Sigmoid colon (tissue), 7 donors: ENCODE results near the gene CCND3. TPM values are rescaled to one million over a fixed set of nuclear protein-coding genes. Genes with fewer than 3 reads are reported as not detected.

Source experiments
- DNase-seq: peaks from one replicate; pipeline ENCODE4 v3.0.0-alpha.2; 2019
- H3K27ac ChIP-seq, 4 donors: fragments of 200-600 bp; sonication (generic); one replicate each; pipeline ENCODE4 v1.5.1; 2016 to 2019; ENCODE audit warnings: mild to moderate bottlenecking in 1 of 4
- H3K27me3 ChIP-seq, 3 donors: fragments of 200-600 bp; sonication (generic); one replicate each; pipeline ENCODE4 v1.5.1; 2019; ENCODE audit warnings: mild to moderate bottlenecking in 1 of 3
- H3K36me3 ChIP-seq, 4 donors: fragments of 200-600 bp; sonication (generic); one replicate each; pipeline ENCODE4 v1.5.1; 2016 to 2019
- H3K4me1 ChIP-seq, 4 donors: fragments of 200-600 bp; sonication (generic); one replicate each; pipeline ENCODE4 v1.5.1; 2017 to 2019
- H3K4me3 ChIP-seq, 4 donors: fragments of 200-600 bp; sonication (generic); one replicate each; pipeline ENCODE4 v1.5.1; 2017 to 2019; ENCODE audit warnings: mild to moderate bottlenecking in 2 of 4, moderate library complexity in 1 of 4
- H3K9me3 ChIP-seq, 4 donors: fragments of 200-600 bp in 3 of 4; sonication (generic) in 3 of 4; one replicate each; pipeline versions ENCODE4 v1.5.1 to v1.6.1; 2013 to 2019
- CTCF ChIP-seq, 4 experiments: fragments of 450-650 bp in 3 of 4; fragments of 200-600 bp in 1 of 4; IDR thresholded peaks; one replicate each; pipeline ENCODE4 v1.5.1; 2016 to 2019; ENCODE audit warnings: antibody characterized with exemption in 4 of 4, mild to moderate bottlenecking in 3 of 4, moderate library complexity in 2 of 4
- EP300 ChIP-seq, 4 donors: sonication (generic); formaldehyde crosslinking; IDR thresholded peaks; one replicate each; pipeline ENCODE4 v1.6.1; 2017; ENCODE audit warnings: antibody characterized with exemption in 4 of 4
- POLR2A ChIP-seq, 2 donors: fragments of 450-650 bp; IDR thresholded peaks; one replicate each; pipeline ENCODE4 v1.6.1; 2016; ENCODE audit warnings: antibody characterized with exemption in 2 of 2, mild to moderate bottlenecking in 2 of 2, moderate library complexity in 2 of 2
- POLR2AphosphoS5 ChIP-seq, 4 donors: sonication (generic); formaldehyde crosslinking; IDR thresholded peaks; one replicate each; pipeline ENCODE4 v1.6.1; 2017; ENCODE audit warnings: antibody characterized with exemption in 4 of 4
- WGBS, 2 donors: extraction: QIAGEN DNeasy Blood & Tissue Kit; methylation state at CpG; one replicate each; pipeline ENCODE4 v1.1.7; 2013; 5-methylcytosine and 5-hydroxymethylcytosine counted together
- intact Hi-C: fragments of 100-400 bp; cut with DNase I; formaldehyde crosslinking; loops from one replicate; pipeline ENCODE4 v1.15.1; 2023
- polyA plus RNA-seq, 3 donors: library from polyadenylated mRNA; stranded (reverse); fragments of 200-250 nt; gene quantifications; one replicate each; pipeline ENCODE4 v1.2.3, GENCODE V29; 2013
- total RNA-seq, 4 donors: library from RNA; depleted of rRNA; stranded (reverse); fragments of >200 nt; gene quantifications; one replicate each; pipeline ENCODE4 v1.1.0, GENCODE V29; 2016
- donor health status: healthy with polysubstance abuse.
- donor health status: Bipolar disorder and iron deficiency.
- donor health status: healthy.

Gene CCND3
- total and polyA plus RNA-seq, 7 donors: 43.2 to 144 (median 102) TPM

GRCh38 chr6:41974281-41974825, 32.7 kb upstream of the CCND3 start:
- Histone ChIP-seq H3K27ac (no peak overlapping the region), H3K4me3 (no peak overlapping the region), H3K27me3 (no peaks in the 10 kb centered on the region), H3K4me1 (peaks cover 0 to 22% (median 12%) of the 10 kb centered on the region in 4 donors), H3K36me3 (no peaks in the 10 kb centered on the region), H3K9me3 (peaks cover 0 to 3% (median 0%) of the 10 kb centered on the region in 4 donors)
- peak; percentile 6 for DNase-seq
- TF ChIP-seq EP300 (IDR thresholded peaks at IDR 0.05): no peak
- no peak for TF ChIP-seq POLR2A (IDR thresholded peaks at IDR 0.05)
- TF ChIP-seq CTCF (IDR thresholded peaks at IDR 0.05): no peak
- TF ChIP-seq POLR2AphosphoS5 (IDR thresholded peaks at IDR 0.05): no peak
- 76 to 96% methylated on average over 5 of the region's 5 CpGs for WGBS, 2 donors
- intact Hi-C loops: no loop called here

- H3K4me1 ChIP-seq: peaks cover 0 to 22% (median 14%) of the 10 kb centered on the region in 4 donors
- no peak overlapping the region for H3K4me3 ChIP-seq
- H3K27me3 ChIP-seq: no peaks in the 10 kb centered on the region
- intact Hi-C loops: no loop called here
- TF ChIP-seq POLR2AphosphoS5 (IDR thresholded peaks at IDR 0.05) (no peak), EP300 (IDR thresholded peaks at IDR 0.05) (no peak), POLR2A (IDR thresholded peaks at IDR 0.05) (no peak), CTCF (IDR thresholded peaks at IDR 0.05) (no peak)
- H3K36me3 ChIP-seq: no peaks in the 10 kb centered on the region
- no peak for DNase-seq
- WGBS, 2 donors: 53 to 76% methylated on average over 2 of the region's 2 CpGs
- no peak overlapping the region for H3K27ac ChIP-seq
- peaks cover 0 to 3% (median 0%) of the 10 kb centered on the region in 4 donors for H3K9me3 ChIP-seq
Observed at GRCh38 chr6:41972826-41973225, 31.2 kb upstream of the CCND3 start.

DNA sequence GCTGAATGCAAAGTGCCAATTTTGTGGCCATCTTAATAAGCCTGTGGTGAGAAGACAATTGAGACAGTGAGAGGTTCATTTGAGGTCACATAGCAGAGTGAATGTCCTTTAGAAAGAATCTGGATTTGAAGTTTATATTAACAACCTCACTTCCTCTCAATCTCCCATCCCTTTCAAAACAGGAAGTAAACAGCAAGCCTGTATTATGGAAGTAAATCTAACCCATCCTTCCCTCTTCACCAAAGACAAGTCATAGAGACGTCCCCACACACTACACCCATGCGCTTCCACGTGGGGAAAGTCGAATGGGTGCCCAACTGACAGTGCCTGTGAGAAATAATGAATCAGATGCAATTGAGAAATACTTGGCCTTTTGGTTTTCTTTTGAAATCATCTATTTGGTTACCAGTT, 28.8 kb upstream of the CCND3 start:
- DNase-seq: peak; percentile 45
- H3K4me1 ChIP-seq: peaks cover 0 to 24% (median 19%) of the 10 kb centered on the region in 4 donors

GRCh38 chr6:41967312-41968287, 26.0 kb upstream of the CCND3 start:
- 63 to 78% methylated on average over 7 of the region's 7 CpGs for WGBS, 2 donors
- H3K27me3 ChIP-seq: no peaks in the 10 kb centered on the region
- H3K4me3 ChIP-seq: no peak overlapping the region
- H3K27ac ChIP-seq: no peak overlapping the region
- DNase-seq: peak; percentile 12
- H3K36me3 ChIP-seq: no peaks in the 10 kb centered on the region
- peaks cover 0 to 15% (median 7%) of the 10 kb centered on the region in 4 donors for H3K4me1 ChIP-seq
- TF ChIP-seq POLR2A (IDR thresholded peaks at IDR 0.05): no peak
- TF ChIP-seq POLR2AphosphoS5 (IDR thresholded peaks at IDR 0.05): no peak
- TF ChIP-seq EP300 (IDR thresholded peaks at IDR 0.05): no peak
- TF ChIP-seq CTCF (IDR thresholded peaks at IDR 0.05): no peak
- intact Hi-C loops: no loop called here
- no peaks in the 10 kb centered on the region for H3K9me3 ChIP-seq

More for the DNA sequence above, 28.8 kb upstream of the CCND3 start:
- no peak overlapping the region for H3K27ac ChIP-seq
- H3K4me3 ChIP-seq: no peak overlapping the region
- TF ChIP-seq POLR2AphosphoS5 (IDR thresholded peaks at IDR 0.05) (no peak), POLR2A (IDR thresholded peaks at IDR 0.05) (no peak), CTCF (IDR thresholded peaks at IDR 0.05) (no peak), EP300 (IDR thresholded peaks at IDR 0.05) (no peak)
- 54 to 66% methylated on average over 4 of the region's 4 CpGs for WGBS, 2 donors
- intact Hi-C loops: no loop called here
- H3K36me3 ChIP-seq: no peaks in the 10 kb centered on the region
- H3K9me3 ChIP-seq: peaks cover 0 to 3% (median 0%) of the 10 kb centered on the region in 4 donors
- H3K27me3 ChIP-seq: no peaks in the 10 kb centered on the region
